ENCODE data around the gene NEK2.
"Not testable (repeated sequence)": the region's sequence is repeated elsewhere in the genome, so short reads cannot be mapped to it uniquely, and the experiment has no call there.

Gene NEK2

DNA sequence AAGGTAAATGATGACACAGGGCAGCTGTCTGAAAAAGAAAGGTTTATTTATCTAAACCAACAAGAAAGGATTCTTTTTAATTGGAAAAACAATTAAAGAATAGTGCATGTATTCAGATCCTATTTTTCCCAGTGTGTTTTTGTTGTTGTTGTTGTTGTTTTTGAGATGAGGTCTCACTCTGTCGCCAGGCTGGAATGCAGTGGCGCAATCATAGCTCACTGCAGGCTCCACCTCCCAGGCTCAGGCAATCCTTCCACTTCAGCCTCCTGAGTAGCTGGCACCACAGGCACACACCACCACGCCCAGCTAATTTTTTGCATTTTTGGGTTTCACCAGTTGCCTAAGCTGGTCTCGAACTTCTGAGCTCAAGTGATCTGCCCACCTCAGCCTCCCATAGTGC, 22.1 kb downstream of the NEK2 start:
- no peak for DNase-seq (ENCODE audit: low spot score in 2 of 2)
- Histone ChIP-seq H3K27me3 (ENCODE audit: low read depth) (no peaks in the 10 kb centered on the region), H3K4me1 (no peaks in the 10 kb centered on the region), H3K36me3 (replicated peaks) (no peaks in the 10 kb centered on the region), H3K9me3 (no peaks in the 10 kb centered on the region), H3K4me3 (no peak overlapping the region)
- in situ Hi-C loops (cut with MboI; ENCODE audit: low sequenced_read_pairs): loop anchor here (5.0 kb wide), 2 partner anchors 136 to 331 kb away; no protein-coding TSS in a partner anchor

GRCh38 chr1:211652371-211652770, 23.1 kb downstream of the NEK2 start:
- Histone ChIP-seq H3K9me3 (no peaks in the 10 kb centered on the region), H3K27me3 (ENCODE audit: low read depth) (no peaks in the 10 kb centered on the region), H3K4me3 (no peak overlapping the region), H3K4me1 (no peaks in the 10 kb centered on the region), H3K36me3 (replicated peaks) (no peaks in the 10 kb centered on the region)
- no peak for DNase-seq (ENCODE audit: low spot score in 2 of 2)
- in situ Hi-C loops (cut with MboI; ENCODE audit: low sequenced_read_pairs): loop anchor here (5.0 kb wide), 2 partner anchors 135 to 330 kb away; no protein-coding TSS in a partner anchor

DNA sequence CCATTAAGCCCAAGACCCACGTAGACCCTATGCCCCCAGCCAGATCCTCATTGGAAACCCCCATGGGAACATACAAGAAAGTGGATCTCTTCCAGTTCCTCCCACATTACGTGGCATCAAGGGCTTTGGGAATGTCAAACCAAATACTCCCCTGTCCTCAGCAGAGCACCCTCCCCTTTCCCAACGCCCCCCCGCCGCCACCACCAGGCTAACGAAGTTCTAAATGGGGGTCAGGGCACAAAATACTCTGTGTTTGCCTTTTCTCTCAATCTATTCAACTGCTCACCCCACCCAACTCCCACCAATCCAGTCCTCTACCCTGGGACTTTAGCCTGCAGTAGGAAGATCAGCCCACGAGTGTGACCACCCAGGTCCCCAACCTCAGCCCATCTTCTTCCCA, 24.5 kb downstream of the NEK2 start:
- H3K27me3 ChIP-seq (ENCODE audit: low read depth): no peaks in the 10 kb centered on the region
- H3K4me3 ChIP-seq: no peak overlapping the region
- DNase-seq (ENCODE audit: low spot score in 2 of 2): no peak
- no peaks in the 10 kb centered on the region for H3K9me3 ChIP-seq
- no peaks in the 10 kb centered on the region for H3K36me3 ChIP-seq (replicated peaks)
- H3K4me1 ChIP-seq: no peaks in the 10 kb centered on the region
- in situ Hi-C loops (cut with MboI; ENCODE audit: low sequenced_read_pairs): loop anchor here (5.0 kb wide), 2 partner anchors 134 to 329 kb away; no protein-coding TSS in a partner anchor

GRCh38 chr1:211648980-211649934, 26.2 kb downstream of the NEK2 start:
- Histone ChIP-seq H3K4me1 (no peaks in the 10 kb centered on the region), H3K27me3 (ENCODE audit: low read depth) (no peaks in the 10 kb centered on the region), H3K36me3 (replicated peaks) (no peaks in the 10 kb centered on the region), H3K9me3 (no peaks in the 10 kb centered on the region), H3K4me3 (no peak overlapping the region)
- no peak for DNase-seq (ENCODE audit: low spot score in 2 of 2)
- in situ Hi-C loops (cut with MboI; ENCODE audit: low sequenced_read_pairs): no loop called here

- Histone ChIP-seq H3K4me3 (no peak overlapping the region), H3K36me3 (replicated peaks) (no peaks in the 10 kb centered on the region), H3K9me3 (no peaks in the 10 kb centered on the region), H3K4me1 (no peaks in the 10 kb centered on the region), H3K27me3 (ENCODE audit: low read depth) (no peaks in the 10 kb centered on the region)
- in situ Hi-C loops (cut with MboI; ENCODE audit: low sequenced_read_pairs): no loop called here
- DNase-seq (ENCODE audit: low spot score in 2 of 2): no peak
Observed at GRCh38 chr1:211648336-211648735, 27.1 kb downstream of the NEK2 start.

DNA sequence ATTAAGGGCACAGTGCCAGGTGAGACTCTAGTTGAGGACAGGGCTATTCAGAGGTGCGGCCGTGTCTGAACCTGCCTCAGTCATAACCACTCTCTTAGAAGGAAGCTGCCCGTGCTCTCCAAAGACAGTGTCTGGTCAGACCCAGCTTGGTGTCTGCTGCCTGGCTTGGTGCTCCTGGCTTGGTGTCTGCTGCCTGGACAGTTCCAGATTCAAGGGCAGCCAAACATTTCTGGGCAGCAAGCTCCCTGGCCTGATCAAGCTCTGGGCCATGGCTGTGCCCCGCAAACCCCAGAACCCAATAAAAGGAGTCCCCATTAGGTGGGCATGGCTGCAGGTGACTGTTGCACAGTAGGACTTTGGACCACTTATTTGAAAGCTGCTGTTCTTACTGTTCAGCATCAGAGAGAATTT, 27.7 kb downstream of the NEK2 start:
- no peak overlapping the region for H3K4me3 ChIP-seq
- no peaks in the 10 kb centered on the region for H3K36me3 ChIP-seq (replicated peaks)
- in situ Hi-C loops (cut with MboI; ENCODE audit: low sequenced_read_pairs): no loop called here
- H3K4me1 ChIP-seq: no peaks in the 10 kb centered on the region
- no peaks in the 10 kb centered on the region for H3K27me3 ChIP-seq (ENCODE audit: low read depth)
- H3K9me3 ChIP-seq: no peaks in the 10 kb centered on the region
- no peak for DNase-seq (ENCODE audit: low spot score in 2 of 2)

GRCh38 chr1:211646566-211646965, 28.9 kb downstream of the NEK2 start:
- Histone ChIP-seq H3K9me3 (no peaks in the 10 kb centered on the region), H3K36me3 (replicated peaks) (no peaks in the 10 kb centered on the region), H3K4me3 (no peak overlapping the region), H3K4me1 (no peaks in the 10 kb centered on the region), H3K27me3 (ENCODE audit: low read depth) (no peaks in the 10 kb centered on the region)
- no peak for DNase-seq (ENCODE audit: low spot score in 2 of 2)
- in situ Hi-C loops (cut with MboI; ENCODE audit: low sequenced_read_pairs): no loop called here

DNA sequence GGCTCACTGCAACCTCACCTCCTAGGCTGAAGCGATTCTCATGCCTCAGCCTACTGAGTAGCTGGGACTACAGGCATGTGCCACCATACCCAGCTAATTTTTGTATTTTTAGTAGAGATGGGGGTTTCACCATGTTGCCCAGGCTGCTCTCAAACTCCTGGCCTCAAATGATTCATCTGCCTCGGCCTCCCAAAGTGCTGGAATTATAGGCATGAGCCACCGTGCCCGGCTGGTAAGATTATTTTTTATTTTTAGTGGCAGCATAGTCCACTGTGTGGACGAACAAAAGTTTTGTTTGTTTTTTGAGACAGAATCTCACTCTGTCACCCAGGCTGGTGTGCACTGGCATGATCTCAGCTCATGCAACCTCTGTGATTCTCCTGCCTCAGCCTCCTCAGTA, 29.8 kb downstream of the NEK2 start:
- H3K4me3 ChIP-seq; H3K4me1 ChIP-seq; H3K9me3 ChIP-seq; DNase-seq (ENCODE audit: low spot score in 2 of 2); in situ Hi-C loops (cut with MboI; ENCODE audit: low sequenced_read_pairs); H3K36me3 ChIP-seq (replicated peaks); H3K27me3 ChIP-seq (ENCODE audit: low read depth): not testable (repeated sequence)

GRCh38 chr1:211644653-211645052, 30.8 kb downstream of the NEK2 start:
- no peak for DNase-seq (ENCODE audit: low spot score in 2 of 2)
- in situ Hi-C loops (cut with MboI; ENCODE audit: low sequenced_read_pairs): no loop called here
- Histone ChIP-seq H3K4me1 (no peaks in the 10 kb centered on the region), H3K4me3 (no peak overlapping the region), H3K9me3 (no peaks in the 10 kb centered on the region), H3K27me3 (ENCODE audit: low read depth) (no peaks in the 10 kb centered on the region), H3K36me3 (replicated peaks) (no peaks in the 10 kb centered on the region)

GRCh38 chr1:211643324-211644212, 31.9 kb downstream of the NEK2 start:
- H3K27me3 ChIP-seq (ENCODE audit: low read depth): no peaks in the 10 kb centered on the region
- no peaks in the 10 kb centered on the region for H3K9me3 ChIP-seq
- peak in 1 of 2 experiments; percentile 26 for DNase-seq (ENCODE audit: low spot score in 2 of 2)
- peaks cover 3% of the 10 kb centered on the region for H3K4me1 ChIP-seq
- H3K4me3 ChIP-seq: no peak overlapping the region
- in situ Hi-C loops (cut with MboI; ENCODE audit: low sequenced_read_pairs): no loop called here
- H3K36me3 ChIP-seq (replicated peaks): no peaks in the 10 kb centered on the region

GRCh38 chr1:211642870-211643269, 32.6 kb downstream of the NEK2 start:
- no peaks in the 10 kb centered on the region for H3K27me3 ChIP-seq (ENCODE audit: low read depth)
- no peaks in the 10 kb centered on the region for H3K9me3 ChIP-seq
- peaks cover 5% of the 10 kb centered on the region for H3K4me1 ChIP-seq
- in situ Hi-C loops (cut with MboI; ENCODE audit: low sequenced_read_pairs): no loop called here
- no peak for DNase-seq (ENCODE audit: low spot score in 2 of 2)
- H3K36me3 ChIP-seq (replicated peaks): no peaks in the 10 kb centered on the region
- no peak overlapping the region for H3K4me3 ChIP-seq

- no peak overlapping the region for H3K4me3 ChIP-seq
- H3K36me3 ChIP-seq (replicated peaks): no peaks in the 10 kb centered on the region
- H3K4me1 ChIP-seq: peaks cover 5% of the 10 kb centered on the region
- no peak for DNase-seq (ENCODE audit: low spot score in 2 of 2)
- no peaks in the 10 kb centered on the region for H3K27me3 ChIP-seq (ENCODE audit: low read depth)
- no peaks in the 10 kb centered on the region for H3K9me3 ChIP-seq
- in situ Hi-C loops (cut with MboI; ENCODE audit: low sequenced_read_pairs): no loop called here
Observed at GRCh38 chr1:211641942-211642341, 33.5 kb downstream of the NEK2 start.

DNA sequence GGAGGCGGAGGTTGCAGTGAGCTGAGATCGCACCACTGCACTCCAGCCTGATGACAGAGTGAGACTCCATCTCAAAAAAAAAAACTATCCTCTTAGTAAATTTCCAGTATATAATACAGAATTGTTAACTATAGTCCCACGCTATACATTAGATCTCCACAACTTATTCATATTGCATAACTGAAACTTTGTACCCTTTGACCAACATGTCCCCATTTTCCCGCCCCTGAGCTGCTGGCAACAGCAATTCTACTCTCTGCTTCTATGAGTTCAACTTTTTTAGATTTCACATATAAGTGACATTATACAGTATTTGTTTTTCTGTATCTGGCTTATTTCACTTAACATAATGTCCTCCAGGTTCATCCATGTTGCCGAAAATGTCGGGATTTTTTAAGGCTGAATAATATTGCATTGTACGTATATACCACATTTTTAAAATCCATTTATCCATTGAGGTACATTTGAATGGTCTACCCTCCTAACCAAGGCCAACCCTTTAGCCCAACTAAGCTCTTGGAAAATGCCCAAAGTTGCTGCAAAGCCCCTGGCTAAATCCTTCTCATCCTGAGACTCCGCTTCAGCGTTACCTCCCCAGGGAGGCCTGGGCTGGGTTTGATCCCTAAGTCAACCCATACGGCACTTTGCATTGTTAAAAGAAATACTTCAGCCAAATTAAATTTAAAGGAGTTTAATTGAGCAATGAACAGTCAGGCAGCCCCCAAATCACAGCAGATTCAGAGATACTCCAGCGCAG, 34.2 kb downstream of the NEK2 start:
- no peak for DNase-seq (ENCODE audit: low spot score in 2 of 2)
- Histone ChIP-seq H3K4me1 (peaks cover 5% of the 10 kb centered on the region), H3K27me3 (ENCODE audit: low read depth) (no peaks in the 10 kb centered on the region), H3K36me3 (replicated peaks) (no peaks in the 10 kb centered on the region), H3K9me3 (no peaks in the 10 kb centered on the region), H3K4me3 (no peak overlapping the region)
- in situ Hi-C loops (cut with MboI; ENCODE audit: low sequenced_read_pairs): no loop called here
